GM19455 (cell line): ENCODE data around the gene ABCA1.

Experiments used
- ATAC-seq: cut with Tn5 transposase; IDR thresholded peaks from one replicate; pipeline ENCODE4 v1.9.1; 2021; ENCODE audit not compliant: unreplicated experiment

Gene ABCA1

GRCh38 chr9:104805441-104805840 is 122.5 kb downstream of the ABCA1 start:
- ATAC-seq = no peak

GRCh38 chr9:104802906-104803305 is 125.0 kb downstream of the ABCA1 start:
- no peak for ATAC-seq

GRCh38 chr9:104802110-104802509 is 125.8 kb downstream of the ABCA1 start:
- no peak for ATAC-seq

GRCh38 chr9:104800068-104800785 is 127.7 kb downstream of the ABCA1 start:
- ATAC-seq = no peak

GRCh38 chr9:104798209-104798995 is 129.6 kb downstream of the ABCA1 start:
- no peak for ATAC-seq

GRCh38 chr9:104795857-104796256 is 132.1 kb downstream of the ABCA1 start:
- ATAC-seq = no peak

- no peak for ATAC-seq
Measured at GRCh38 chr9:104795082-104795481, 132.9 kb downstream of the ABCA1 start.

- ATAC-seq = no peak
Measured at GRCh38 chr9:104794070-104794469, 133.9 kb downstream of the ABCA1 start.

- ATAC-seq = no peak
Measured at GRCh38 chr9:104788251-104788650, 139.7 kb downstream of the ABCA1 start.

- no peak for ATAC-seq
Measured at GRCh38 chr9:104787306-104788015, 140.5 kb downstream of the ABCA1 start.

- no peak for ATAC-seq
Measured at GRCh38 chr9:104786293-104786692, 141.7 kb downstream of the ABCA1 start.

- ATAC-seq = peak; percentile 80
Measured at GRCh38 chr9:104784098-104784497, 143.9 kb downstream of the ABCA1 start.

GRCh38 chr9:104783588-104783987 is 144.4 kb downstream of the ABCA1 start:
- ATAC-seq = no peak

- no peak for ATAC-seq
Measured at GRCh38 chr9:104780796-104781395, 147.1 kb downstream of the ABCA1 start.

- ATAC-seq = no peak
Measured at GRCh38 chr9:104779946-104780535, 147.9 kb downstream of the ABCA1 start.

GRCh38 chr9:104779334-104779733 is 148.6 kb downstream of the ABCA1 start:
- no peak for ATAC-seq

- no peak for ATAC-seq
Measured at GRCh38 chr9:104778802-104779201, 149.2 kb downstream of the ABCA1 start.

GRCh38 chr9:104776797-104777196 is 151.2 kb downstream of the ABCA1 start:
- ATAC-seq = no peak

- no peak for ATAC-seq
Measured at GRCh38 chr9:104775976-104776375, 152.0 kb downstream of the ABCA1 start.

GRCh38 chr9:104775574-104775936 is 152.4 kb downstream of the ABCA1 start:
- ATAC-seq = peak; percentile 70
